IMR-90 (cell line): ENCODE results near the gene WNT4. TPM values are rescaled to one million over a fixed set of nuclear protein-coding genes. Genes with fewer than 3 reads are reported as not detected.

Source experiments
- ATAC-seq: fragments of 200-7000 bp; cut with Tn5 transposase; 2 replicates; pipeline ENCODE4 v1.9.1; 2020; ENCODE audit warnings: low read depth, mild to moderate bottlenecking, moderate library complexity
- BruUV-seq: library from RNA; stranded (reverse); fragments of 400-500 nt; replicated peaks from 2 replicates; lab custom pipeline; 2021; lab: Mats Ljungman, UMichigan
- CTCF ChIA-PET: fragments of 300-600 bp; formaldehyde crosslinking; extraction: SDS; loops from one replicate; lab custom pipeline; 2021; ENCODE audit warnings: antibody characterized with exemption; lab: Yijun Ruan, JAX
- POLR2A ChIA-PET: fragments of 300-600 bp; sonication (Branson Sonifier 250); formaldehyde crosslinking; loops from one replicate; lab custom pipeline; 2022; ENCODE audit warnings: antibody characterized with exemption; ENCODE audit not compliant: unreplicated experiment; lab: Charles Lee
- DNase-seq: peaks from one replicate; pipeline ENCODE4 v3.0.0; 2013
- H2AFZ ChIP-seq: replicated peaks from 2 replicates; pipeline ENCODE3; 2013; ENCODE audit warnings: low read length, mild to moderate bottlenecking; ENCODE audit not compliant: poor library complexity
- H2AK5ac ChIP-seq: 2 replicates; pipeline ENCODE4 v1.6.1; 2013; ENCODE audit warnings: low read depth, low read length, inconsistent platforms
- H2AK9ac ChIP-seq: replicated peaks from 2 replicates; pipeline ENCODE3; 2013; ENCODE audit warnings: mild to moderate bottlenecking, low read depth, low read length, moderate library complexity; ENCODE audit not compliant: poor library complexity
- H2BK120ac ChIP-seq: 2 replicates; pipeline ENCODE4 v1.6.1; 2013; ENCODE audit warnings: low read depth, low read length, inconsistent platforms
- H2BK15ac ChIP-seq: 3 replicates; pipeline ENCODE4 v1.6.1; 2013; ENCODE audit warnings: low read depth, low read length, inconsistent platforms
- H2BK20ac ChIP-seq: 2 replicates; pipeline ENCODE4 v1.6.1; 2013; ENCODE audit warnings: low read depth, mild to moderate bottlenecking, inconsistent platforms, low read length, moderate library complexity
- H2BK5ac ChIP-seq: 2 replicates; pipeline ENCODE4 v1.6.1; 2013; ENCODE audit warnings: mild to moderate bottlenecking, low read depth, low read length, inconsistent platforms; ENCODE audit not compliant: poor library complexity, severe bottlenecking
- H3K14ac ChIP-seq: replicated peaks from 2 replicates; pipeline ENCODE4 v1.6.1; 2013; ENCODE audit warnings: low read depth, low read length, inconsistent platforms
- H3K18ac ChIP-seq: 2 replicates; pipeline ENCODE4 v1.6.1; 2013; ENCODE audit warnings: low read depth, low read length, control low read depth
- H3K23ac ChIP-seq: 2 replicates; pipeline ENCODE4 v1.6.1; 2013; ENCODE audit warnings: low read depth, low read length, inconsistent platforms
- H3K27ac ChIP-seq: 2 replicates; pipeline ENCODE4 v1.5.1; 2013; ENCODE audit warnings: mild to moderate bottlenecking, control low read depth, low read length; ENCODE audit not compliant: insufficient read depth
- H3K27me3 ChIP-seq: 2 replicates; pipeline ENCODE4 v1.6.1; 2013; ENCODE audit warnings: low read length; ENCODE audit not compliant: control insufficient read depth, insufficient read depth
- H3K36me3 ChIP-seq: 2 replicates; pipeline ENCODE4 v1.6.1; 2013; ENCODE audit warnings: low read length, mixed read lengths; ENCODE audit not compliant: control insufficient read depth, insufficient read depth
- H3K4ac ChIP-seq: 2 replicates; pipeline ENCODE4 v1.6.1; 2013; ENCODE audit warnings: low read depth, low read length, inconsistent platforms
- H3K4me1 ChIP-seq: 2 replicates; pipeline ENCODE4 v1.6.1; 2013; ENCODE audit warnings: low read length, mixed read lengths; ENCODE audit not compliant: control insufficient read depth, insufficient read depth
- H3K4me2 ChIP-seq: 2 replicates; pipeline ENCODE4 v1.6.1; 2013; ENCODE audit warnings: low read depth, mild to moderate bottlenecking, control low read depth, low read length, moderate library complexity
- H3K4me3 ChIP-seq: 2 replicates; pipeline ENCODE4 v1.5.1; 2013; ENCODE audit warnings: low read depth, mild to moderate bottlenecking, control low read depth, low read length, moderate library complexity; ENCODE audit not compliant: insufficient read depth
- H3K56ac ChIP-seq: 2 replicates; pipeline ENCODE4 v1.6.1; 2013; ENCODE audit warnings: low read length, inconsistent platforms; ENCODE audit not compliant: insufficient read depth; ENCODE audit errors: extremely low read depth
- H3K79me1 ChIP-seq, 2 experiments: 2 replicates each; pipeline ENCODE4 v1.6.1; 2013; ENCODE audit warnings: low read length in 2 of 2, inconsistent platforms in 1 of 2, low read depth in 1 of 2
- H3K9ac ChIP-seq: 2 replicates; pipeline ENCODE4 v1.6.1; 2013; ENCODE audit warnings: low read depth, low read length, control low read depth
- H3K9me1 ChIP-seq: 2 replicates; pipeline ENCODE4 v1.6.1; 2013; ENCODE audit warnings: low read length, inconsistent platforms; ENCODE audit not compliant: insufficient read depth
- H3K9me3 ChIP-seq: 2 replicates; pipeline ENCODE4 v1.6.1; 2013; ENCODE audit warnings: low read length; ENCODE audit not compliant: control insufficient read depth, insufficient read depth
- H4K20me1 ChIP-seq: 2 replicates; pipeline ENCODE4 v1.6.1; 2013; ENCODE audit warnings: low read length, inconsistent platforms; ENCODE audit not compliant: insufficient read depth
- H4K5ac ChIP-seq: 2 replicates; pipeline ENCODE4 v1.6.1; 2013; ENCODE audit warnings: mild to moderate bottlenecking, low read depth, low read length, control low read depth
- H4K8ac ChIP-seq, 2 experiments: 2 replicates each; pipeline ENCODE4 v1.6.1; 2013; ENCODE audit warnings: low read depth in 2 of 2, low read length in 2 of 2, control low read depth in 1 of 2, inconsistent platforms in 1 of 2
- H4K91ac ChIP-seq: 2 replicates; pipeline ENCODE4 v1.6.1; 2013; ENCODE audit warnings: low read depth, low read length, inconsistent platforms; ENCODE audit not compliant: insufficient read depth
- BHLHE40 ChIP-seq: fragments of 150-350 bp; IDR thresholded peaks from 2 replicates; pipeline ENCODE4 v1.6.1; 2016; ENCODE audit warnings: mild to moderate bottlenecking, low read depth, low read length
- CEBPB ChIP-seq: IDR thresholded peaks from 2 replicates; pipeline ENCODE4 v1.6.1; 2012; ENCODE audit warnings: low read depth, low read length, improper control_type of control experiment
- MAFK ChIP-seq: IDR thresholded peaks from 2 replicates; pipeline ENCODE4 v1.6.1; 2012; ENCODE audit warnings: low read depth, low read length, improper control_type of control experiment
- MAZ ChIP-seq: IDR thresholded peaks from 2 replicates; pipeline ENCODE4 v1.6.1; 2012; ENCODE audit warnings: low read depth, mild to moderate bottlenecking, low read length, improper control_type of control experiment, moderate library complexity, borderline replicate concordance
- NFE2L2 ChIP-seq: fragments of 150-350 bp; IDR thresholded peaks from 2 replicates; pipeline ENCODE4 v1.6.1; 2016; ENCODE audit warnings: low read depth, mild to moderate bottlenecking, low read length
- RAD21 ChIP-seq: IDR thresholded peaks from 2 replicates; pipeline ENCODE4 v1.6.1; 2012; ENCODE audit warnings: low read length, improper control_type of control experiment
- WGBS, 2 experiments: methylation state at CpG; one replicate each; pipeline versions ENCODE4 v1.1.5 to v1.1.7; 2013; ENCODE audit warnings: missing lambda C conversion rate in 2 of 2; ENCODE audit not compliant: insufficient read length in 1 of 2; ENCODE audit errors: extremely low coverage in 2 of 2; 5-methylcytosine and 5-hydroxymethylcytosine counted together
- dilution Hi-C: fragments of 300-500 bp; cut with HindIII; formaldehyde crosslinking; loops from one replicate; pipeline ENCODE4 v1.14.3; 2018; ENCODE audit warnings: low sequenced_read_pairs; ENCODE audit not compliant: unreplicated experiment
- in situ Hi-C: fragments of 300-500 bp; cut with MboI; formaldehyde crosslinking; loops from 3 replicates; pipeline ENCODE4 v1.14.3; 2019; ENCODE audit warnings: low sequenced_read_pairs, inconsistent platforms, mixed read lengths
- intact Hi-C: fragments of 100-400 bp; cut with micrococcal nuclease; formaldehyde crosslinking; loops from 2 replicates; pipeline ENCODE4 v1.10.0; 2022
- polyA plus RNA-seq, 3 experiments: library from polyadenylated mRNA; depleted of rRNA; stranded (reverse); fragments of >200 nt; gene quantifications; 2 replicates each; pipeline ENCODE4 v1.2.3, GENCODE V29; 2012; ENCODE audit warnings: low replicate concordance in 1 of 3
- total RNA-seq: library from RNA; depleted of rRNA; stranded (reverse); fragments of >200 nt; gene quantifications from 2 replicates; pipeline ENCODE4 v1.2.3, GENCODE V29; 2012

The WNT4 gene
- total and polyA plus RNA-seq, 2 of the 4 experiments (the other 2 are of a cell fraction), result not detected

GRCh38 chr1:22089787-22090186 is 53.1 kb downstream of the WNT4 start:
- intact Hi-C loops, result loop anchor here (5.0 kb wide), 1 partner anchor 37 kb away; the partner anchor contains the start of gene CDC42
- Histone ChIP-seq H2BK20ac (no peak overlapping the region), H3K9me3 (no peaks in the 10 kb centered on the region), H2AFZ (no peak overlapping the region), H3K9ac (no peak overlapping the region), H2BK15ac (no peak overlapping the region), H2BK120ac (no peak overlapping the region), H3K14ac (no peak overlapping the region), H2AK9ac (no peak overlapping the region), H4K5ac (no peak overlapping the region), H3K56ac (no peak overlapping the region), H3K4ac (no peak overlapping the region), H3K27ac (no peak overlapping the region), H3K9me1 (peaks cover 10% of the 10 kb centered on the region), H3K18ac (no peak overlapping the region), H3K4me3 (no peak overlapping the region), H3K4me2 (0 out of 2 replicates have a peak overlapping the region, but pooled peaks have one; percentile 33), H3K23ac (peak overlapping the region; percentile 45; the same call in 1 of the 2 replicates), H3K36me3 (peaks cover 23% of the 10 kb centered on the region), H2AK5ac (no peak overlapping the region), H4K8ac (no peak overlapping the region), H3K79me1 (peaks cover 15 to 55% of the 10 kb centered on the region in 2 experiments), H3K4me1 (peaks cover 17% of the 10 kb centered on the region), H4K20me1 (peaks cover 84% of the 10 kb centered on the region), H2BK5ac (no peak overlapping the region), H3K27me3 (no peaks in the 10 kb centered on the region), H4K91ac (no peak overlapping the region)
- ATAC-seq, result peak; percentile 36; the same call in 1 of the 2 replicates
- TF ChIP-seq MAFK, result no peak
- no peak for TF ChIP-seq NFE2L2
- no peak for TF ChIP-seq CEBPB
- no peak for TF ChIP-seq MAZ
- TF ChIP-seq BHLHE40, result no peak
- TF ChIP-seq RAD21, result no peak
- dilution Hi-C loops, result no loop called here
- no CpG with 5 or more reads among the region's 6 CpGs for WGBS, 2 experiments
- DNase-seq, result no peak
- in situ Hi-C loops, result no loop called here
- POLR2A ChIA-PET, result no interaction called here
- CTCF ChIA-PET, result no interaction called here
- BruUV-seq, result no TSS peak
